Sigmoid colon (tissue), 7 donors: Measurements from ENCODE around the gene PRIM2. TPM values are rescaled to one million over a fixed set of nuclear protein-coding genes. Genes with fewer than 3 reads are reported as not detected.
"Not testable (repeated sequence)": the region's sequence is repeated elsewhere in the genome, so short reads cannot be mapped to it uniquely, and the experiment has no call there.

Source experiments
- DNase-seq: peaks from one replicate; pipeline ENCODE4 v3.0.0-alpha.2; 2019
- H3K27ac ChIP-seq, 4 donors: fragments of 200-600 bp; sonication (generic); one replicate each; pipeline ENCODE4 v1.5.1; 2016 to 2019; ENCODE audit warnings: mild to moderate bottlenecking in 1 of 4
- H3K27me3 ChIP-seq, 3 donors: fragments of 200-600 bp; sonication (generic); one replicate each; pipeline ENCODE4 v1.5.1; 2019; ENCODE audit warnings: mild to moderate bottlenecking in 1 of 3
- H3K36me3 ChIP-seq, 4 donors: fragments of 200-600 bp; sonication (generic); one replicate each; pipeline ENCODE4 v1.5.1; 2016 to 2019
- H3K4me1 ChIP-seq, 4 donors: fragments of 200-600 bp; sonication (generic); one replicate each; pipeline ENCODE4 v1.5.1; 2017 to 2019
- H3K4me3 ChIP-seq, 4 donors: fragments of 200-600 bp; sonication (generic); one replicate each; pipeline ENCODE4 v1.5.1; 2017 to 2019; ENCODE audit warnings: mild to moderate bottlenecking in 2 of 4, moderate library complexity in 1 of 4
- H3K9me3 ChIP-seq, 4 donors: fragments of 200-600 bp in 3 of 4; sonication (generic) in 3 of 4; one replicate each; pipeline versions ENCODE4 v1.5.1 to v1.6.1; 2013 to 2019
- WGBS, 2 donors: extraction: QIAGEN DNeasy Blood & Tissue Kit; methylation state at CpG; one replicate each; pipeline ENCODE4 v1.1.7; 2013; 5-methylcytosine and 5-hydroxymethylcytosine counted together
- intact Hi-C: fragments of 100-400 bp; cut with DNase I; formaldehyde crosslinking; loops from one replicate; pipeline ENCODE4 v1.15.1; 2023
- polyA plus RNA-seq, 3 donors: library from polyadenylated mRNA; stranded (reverse); fragments of 200-250 nt; gene quantifications; one replicate each; pipeline ENCODE4 v1.2.3, GENCODE V29; 2013
- total RNA-seq, 4 donors: library from RNA; depleted of rRNA; stranded (reverse); fragments of >200 nt; gene quantifications; one replicate each; pipeline ENCODE4 v1.1.0, GENCODE V29; 2016
- donor health status: healthy with polysubstance abuse.
- donor health status: Bipolar disorder and iron deficiency.
- donor health status: healthy.

The PRIM2 gene
- total and polyA plus RNA-seq, 7 donors, result 3.6 to 14.7 (median 10.7) TPM

GRCh38 chr6:57572844-57573243 lies 255.4 kb downstream of the PRIM2 start:
- H3K27me3 ChIP-seq, H3K4me1 ChIP-seq, H3K9me3 ChIP-seq, H3K4me3 ChIP-seq, DNase-seq, intact Hi-C loops, H3K36me3 ChIP-seq, H3K27ac ChIP-seq: not testable (repeated sequence)
- 88 to 100% methylated on average over 1 of the region's 1 CpG for WGBS, 2 donors

GRCh38 chr6:57577023-57577422 lies 259.6 kb downstream of the PRIM2 start:
- DNase-seq, H3K27ac ChIP-seq, H3K4me3 ChIP-seq, H3K9me3 ChIP-seq, H3K4me1 ChIP-seq, intact Hi-C loops, H3K27me3 ChIP-seq, H3K36me3 ChIP-seq: not testable (repeated sequence)
- 93 to 100% methylated on average over 1 of the region's 1 CpG for WGBS, 2 donors

- not testable (repeated sequence) for H3K27me3 ChIP-seq
Observed at GRCh38 chr6:57579489-57579888, 262.1 kb downstream of the PRIM2 start.

GRCh38 chr6:57581586-57581985 lies 264.2 kb downstream of the PRIM2 start:
- 92 to 94% methylated on average over 3 of the region's 3 CpGs for WGBS, 2 donors
- H3K27me3 ChIP-seq, H3K9me3 ChIP-seq, H3K4me1 ChIP-seq, H3K36me3 ChIP-seq, DNase-seq, intact Hi-C loops, H3K27ac ChIP-seq, H3K4me3 ChIP-seq: not testable (repeated sequence)

More at GRCh38 chr6:57579489-57579888, 262.1 kb downstream of the PRIM2 start:
- H3K4me3 ChIP-seq, H3K36me3 ChIP-seq, DNase-seq, H3K9me3 ChIP-seq, H3K27ac ChIP-seq, H3K4me1 ChIP-seq, intact Hi-C loops: not testable (repeated sequence)

GRCh38 chr6:57601105-57601504 lies 283.7 kb downstream of the PRIM2 start:
- WGBS, 2 donors, result 88 to 93% methylated on average over 3 of the region's 3 CpGs
- H3K27ac ChIP-seq, intact Hi-C loops, H3K36me3 ChIP-seq, H3K4me1 ChIP-seq, H3K9me3 ChIP-seq, H3K4me3 ChIP-seq, DNase-seq, H3K27me3 ChIP-seq: not testable (repeated sequence)

- intact Hi-C loops, H3K4me3 ChIP-seq, H3K27ac ChIP-seq, H3K4me1 ChIP-seq, H3K27me3 ChIP-seq, H3K36me3 ChIP-seq, H3K9me3 ChIP-seq, DNase-seq: not testable (repeated sequence)
Observed at GRCh38 chr6:57605303-57605702, 287.9 kb downstream of the PRIM2 start.

- intact Hi-C loops, DNase-seq, H3K27me3 ChIP-seq, H3K9me3 ChIP-seq, H3K4me3 ChIP-seq, H3K4me1 ChIP-seq, H3K27ac ChIP-seq, H3K36me3 ChIP-seq: not testable (repeated sequence)
- WGBS, 2 donors, result 95 to 98% methylated on average over 3 of the region's 3 CpGs
Observed at GRCh38 chr6:57606331-57606730, 288.9 kb downstream of the PRIM2 start.

GRCh38 chr6:57610612-57611011 lies 293.2 kb downstream of the PRIM2 start:
- H3K27me3 ChIP-seq, H3K9me3 ChIP-seq, H3K27ac ChIP-seq, intact Hi-C loops, H3K4me3 ChIP-seq, H3K36me3 ChIP-seq, H3K4me1 ChIP-seq, DNase-seq: not testable (repeated sequence)
- WGBS, 2 donors, result 100% methylated on average over 1 of the region's 2 CpGs; no CpG with 5 or more reads in 1 of the 2 donors

- H3K4me3 ChIP-seq, H3K27ac ChIP-seq, H3K36me3 ChIP-seq, H3K27me3 ChIP-seq, H3K4me1 ChIP-seq, DNase-seq, intact Hi-C loops, H3K9me3 ChIP-seq: not testable (repeated sequence)
- WGBS, 2 donors, result 91 to 93% methylated on average over 6 of the region's 6 CpGs
Observed at GRCh38 chr6:57618959-57619358, 301.5 kb downstream of the PRIM2 start.

- 94% methylated on average over 1 of the region's 1 CpG for WGBS, 2 donors
Observed at GRCh38 chr6:57631773-57632172, 314.3 kb downstream of the PRIM2 start.

GRCh38 chr6:57658526-57658925 lies 341.1 kb downstream of the PRIM2 start:
- H3K36me3 ChIP-seq, intact Hi-C loops, H3K27ac ChIP-seq, DNase-seq, H3K9me3 ChIP-seq, H3K27me3 ChIP-seq, H3K4me3 ChIP-seq, H3K4me1 ChIP-seq: not testable (repeated sequence)
- 43 to 79% methylated on average over 2 of the region's 2 CpGs for WGBS, 2 donors

More at GRCh38 chr6:57631773-57632172, 314.3 kb downstream of the PRIM2 start:
- H3K27me3 ChIP-seq, H3K27ac ChIP-seq, H3K4me1 ChIP-seq, H3K9me3 ChIP-seq, H3K36me3 ChIP-seq, DNase-seq, intact Hi-C loops, H3K4me3 ChIP-seq: not testable (repeated sequence)

GRCh38 chr6:57659794-57660193 lies 342.4 kb downstream of the PRIM2 start:
- H3K4me3 ChIP-seq, H3K27me3 ChIP-seq, H3K9me3 ChIP-seq, H3K27ac ChIP-seq, H3K4me1 ChIP-seq, intact Hi-C loops, H3K36me3 ChIP-seq, DNase-seq: not testable (repeated sequence)
- 79% methylated on average over 2 of the region's 2 CpGs for WGBS, 2 donors

- DNase-seq, H3K4me3 ChIP-seq, intact Hi-C loops, H3K27ac ChIP-seq, H3K36me3 ChIP-seq, H3K9me3 ChIP-seq, H3K27me3 ChIP-seq, H3K4me1 ChIP-seq: not testable (repeated sequence)
- 72 to 76% methylated on average over 1 of the region's 1 CpG for WGBS, 2 donors
Observed at GRCh38 chr6:57660940-57661339, 343.5 kb downstream of the PRIM2 start.

- H3K4me1 ChIP-seq, H3K27me3 ChIP-seq, intact Hi-C loops, H3K27ac ChIP-seq, H3K36me3 ChIP-seq, DNase-seq, H3K9me3 ChIP-seq, H3K4me3 ChIP-seq: not testable (repeated sequence)
Observed at GRCh38 chr6:57668108-57668507, 350.7 kb downstream of the PRIM2 start.
